Activated T-cell treated with anti-CD3 and anti-CD28 coated beads, Interleukin-2, amount 50 U/mL, for 1 hour (primary cell): ENCODE data around the gene APP.

ENCODE experiments used
- DNase-seq: peaks from one replicate; pipeline ENCODE4 v3.0.0-alpha.2; 2020

The APP gene

GRCh38 chr21:25897383-25897782, 273.2 kb downstream of the APP start:
- no peak for DNase-seq

- no peak for DNase-seq
Observed at GRCh38 chr21:25896501-25897056, 274.0 kb downstream of the APP start.

- no peak for DNase-seq
Observed at GRCh38 chr21:25895565-25896205, 274.9 kb downstream of the APP start.

- no peak for DNase-seq
Observed at GRCh38 chr21:25893191-25893590, 277.4 kb downstream of the APP start.

GRCh38 chr21:25891596-25891995, 279.0 kb downstream of the APP start:
- DNase-seq: no peak

GRCh38 chr21:25890001-25890400, 280.6 kb downstream of the APP start:
- DNase-seq: no peak

- DNase-seq: no peak
Observed at GRCh38 chr21:25888711-25889110, 281.9 kb downstream of the APP start.

- DNase-seq: no peak
Observed at GRCh38 chr21:25887646-25888306, 282.8 kb downstream of the APP start.

- no peak for DNase-seq
Observed at GRCh38 chr21:25887166-25887565, 283.4 kb downstream of the APP start.

GRCh38 chr21:25885880-25886279, 284.7 kb downstream of the APP start:
- DNase-seq: no peak

GRCh38 chr21:25885405-25885804, 285.2 kb downstream of the APP start:
- no peak for DNase-seq

GRCh38 chr21:25884311-25884710, 286.3 kb downstream of the APP start:
- no peak for DNase-seq

GRCh38 chr21:25881524-25882376, 288.8 kb downstream of the APP start:
- DNase-seq: peak; percentile 56

- no peak for DNase-seq
Observed at GRCh38 chr21:25879203-25879602, 291.4 kb downstream of the APP start.

GRCh38 chr21:25878344-25878743, 292.2 kb downstream of the APP start:
- DNase-seq: no peak

GRCh38 chr21:25872271-25872670, 298.3 kb downstream of the APP start:
- DNase-seq: no peak

- no peak for DNase-seq
Observed at GRCh38 chr21:25871566-25871965, 299.0 kb downstream of the APP start.

- DNase-seq: no peak
Observed at GRCh38 chr21:25870084-25870483, 300.5 kb downstream of the APP start.

GRCh38 chr21:25867061-25867460, 303.5 kb downstream of the APP start:
- no peak for DNase-seq

GRCh38 chr21:25863747-25864146, 306.8 kb downstream of the APP start:
- no peak for DNase-seq

GRCh38 chr21:25863031-25863430, 307.5 kb downstream of the APP start:
- DNase-seq: no peak

- DNase-seq: no peak
Observed at GRCh38 chr21:25862596-25862995, 308.0 kb downstream of the APP start.

GRCh38 chr21:25862112-25862511, 308.5 kb downstream of the APP start:
- no peak for DNase-seq
